ENCODE measurements around the gene PALLD. TPM values are rescaled to one million over a fixed set of nuclear protein-coding genes. Genes with fewer than 3 reads are reported as not detected.
A peak's percentile ranks its signal among the peaks of the same experiment; 100 is the strongest.

PALLD gene
- total RNA-seq, 3 donors from 2014 or later = 0.94 to 2.4 (median 1.2) TPM

DNA sequence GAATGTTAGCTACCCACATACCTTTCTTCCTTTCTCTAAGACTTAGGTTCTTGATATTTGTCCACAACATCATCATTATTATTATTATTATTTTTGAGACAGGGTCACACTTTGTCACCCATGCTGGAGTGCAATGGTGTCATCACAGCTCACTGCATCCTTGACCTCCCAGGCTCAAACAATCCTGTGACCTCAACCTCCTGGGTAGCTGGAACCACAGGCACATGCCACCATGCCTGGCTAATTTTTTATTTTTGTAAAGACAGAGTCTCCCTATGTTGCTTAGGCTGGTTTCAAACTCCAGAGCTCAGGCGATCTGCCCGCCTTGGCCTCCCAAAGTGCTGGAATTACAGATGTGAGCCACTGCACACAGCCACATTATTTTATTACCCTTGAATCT is 394.2 kb downstream of the PALLD start:
- ATAC-seq (no peak), DNase-seq (no peak)
- H3K9me3 Mint-ChIP-seq = no peaks in the 10 kb centered on the region
- no peaks in the 10 kb centered on the region for H3K4me1 Mint-ChIP-seq (ENCODE audit: low read depth)
- H3K4me3 Mint-ChIP-seq = no peak overlapping the region
- no peaks in the 10 kb centered on the region for H3K27me3 Mint-ChIP-seq (ENCODE audit: low read depth)
- H3K36me3 Mint-ChIP-seq (ENCODE audit: insufficient read depth) = peaks cover 9% of the 10 kb centered on the region

- no peaks in the 10 kb centered on the region for H3K9me3 Mint-ChIP-seq
- no peaks in the 10 kb centered on the region for H3K4me1 Mint-ChIP-seq (ENCODE audit: low read depth)
- peaks cover 9% of the 10 kb centered on the region for H3K36me3 Mint-ChIP-seq (ENCODE audit: insufficient read depth)
- no peak for ATAC-seq
- DNase-seq = no peak
- no peak overlapping the region for H3K4me3 Mint-ChIP-seq
- H3K27me3 Mint-ChIP-seq (ENCODE audit: low read depth) = no peaks in the 10 kb centered on the region
Measured at GRCh38 chr4:168891688-168892087, 394.8 kb downstream of the PALLD start.

DNA sequence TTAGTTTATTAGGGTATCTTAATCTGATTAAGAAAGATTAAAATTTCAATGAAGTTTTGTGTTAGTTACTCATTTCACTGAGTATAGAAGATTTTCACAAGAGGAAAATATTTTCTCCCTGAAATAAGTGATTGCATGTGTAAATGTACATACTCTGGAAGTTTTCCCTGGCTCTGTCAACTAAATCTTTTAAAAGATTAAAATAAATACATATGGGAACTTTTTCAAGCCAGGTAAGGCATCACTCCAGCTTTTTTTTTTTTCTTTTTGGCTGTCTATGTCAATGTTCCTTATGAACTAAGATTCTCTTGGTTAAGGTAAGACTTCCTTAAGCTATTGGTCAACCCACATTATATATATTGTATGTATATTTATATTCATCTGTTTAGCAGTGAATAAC is 395.6 kb downstream of the PALLD start:
- H3K27me3 Mint-ChIP-seq (ENCODE audit: low read depth) = no peaks in the 10 kb centered on the region

GRCh38 chr4:168893205-168893604 is 396.4 kb downstream of the PALLD start:
- no peak for DNase-seq
- Mint-ChIP-seq H3K9me3 (no peaks in the 10 kb centered on the region), H3K27me3 (ENCODE audit: low read depth) (no peaks in the 10 kb centered on the region), H3K4me3 (no peak overlapping the region), H3K4me1 (ENCODE audit: low read depth) (no peaks in the 10 kb centered on the region), H3K36me3 (ENCODE audit: insufficient read depth) (peaks cover 8% of the 10 kb centered on the region)
- ATAC-seq = no peak

More for the DNA sequence above, 395.6 kb downstream of the PALLD start:
- Mint-ChIP-seq H3K9me3 (no peaks in the 10 kb centered on the region), H3K4me3 (no peak overlapping the region), H3K36me3 (ENCODE audit: insufficient read depth) (peaks cover 8% of the 10 kb centered on the region), H3K4me1 (ENCODE audit: low read depth) (no peaks in the 10 kb centered on the region)
- no peak for DNase-seq
- ATAC-seq = no peak

DNA sequence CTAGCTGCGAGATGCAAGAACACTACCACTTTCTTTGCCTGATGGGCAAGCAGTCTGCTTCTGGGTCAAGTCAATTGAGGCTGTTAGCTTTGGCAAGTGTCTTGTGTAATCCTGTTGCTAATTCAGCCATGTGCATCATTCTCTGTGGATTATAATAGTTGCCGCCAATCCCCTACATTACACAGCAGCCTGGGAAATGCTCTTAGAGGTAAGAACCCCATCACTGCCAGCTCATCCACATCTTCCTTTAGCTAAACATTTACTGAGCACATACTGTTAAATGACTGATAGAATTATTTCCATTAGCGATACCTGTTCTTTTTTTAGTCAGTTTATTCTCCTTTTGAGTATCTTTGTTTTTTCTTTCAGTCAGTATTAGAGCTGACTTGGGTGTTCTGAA is 397.0 kb downstream of the PALLD start:
- no peaks in the 10 kb centered on the region for H3K27me3 Mint-ChIP-seq (ENCODE audit: low read depth)
- H3K4me1 Mint-ChIP-seq (ENCODE audit: low read depth) = no peaks in the 10 kb centered on the region
- ATAC-seq = no peak

GRCh38 chr4:168900080-168900479 is 403.2 kb downstream of the PALLD start:
- no peaks in the 10 kb centered on the region for H3K9me3 Mint-ChIP-seq
- ATAC-seq = no peak
- no peaks in the 10 kb centered on the region for H3K27me3 Mint-ChIP-seq (ENCODE audit: low read depth)
- H3K36me3 Mint-ChIP-seq (ENCODE audit: insufficient read depth) = no peaks in the 10 kb centered on the region
- no peaks in the 10 kb centered on the region for H3K4me1 Mint-ChIP-seq (ENCODE audit: low read depth)
- H3K4me3 Mint-ChIP-seq = no peak overlapping the region
- no peak for DNase-seq

More for the DNA sequence above, 397.0 kb downstream of the PALLD start:
- Mint-ChIP-seq H3K4me3 (no peak overlapping the region), H3K36me3 (ENCODE audit: insufficient read depth) (peaks cover 8% of the 10 kb centered on the region), H3K9me3 (no peaks in the 10 kb centered on the region)
- DNase-seq = no peak

DNA sequence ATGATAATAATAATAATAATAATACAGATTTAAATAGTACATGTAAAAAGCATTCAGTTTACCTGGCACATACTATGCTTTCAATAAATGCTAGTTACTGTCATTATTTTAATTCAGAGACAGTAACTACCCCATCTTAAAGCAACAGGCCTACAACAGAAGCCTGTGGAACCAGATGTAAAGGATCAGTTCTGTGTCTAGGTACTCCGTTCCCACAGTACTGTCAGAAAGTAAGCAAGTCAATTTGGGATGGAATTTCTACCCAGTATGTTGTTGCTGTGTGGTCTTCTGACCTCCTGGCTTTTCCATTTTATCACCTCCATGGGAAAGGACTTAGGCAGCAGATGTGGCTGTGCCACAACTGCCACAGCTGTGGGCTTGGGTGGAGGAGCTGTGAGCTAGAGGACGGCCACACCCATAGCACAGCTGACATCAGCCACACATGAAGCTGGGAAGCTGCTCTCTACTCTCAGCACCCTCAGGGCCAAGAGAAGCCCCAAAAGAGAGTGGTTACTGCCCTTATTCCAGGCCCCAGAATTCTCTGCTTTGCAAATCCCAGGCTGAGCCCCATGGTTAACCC is 410.4 kb downstream of the PALLD start:
- Mint-ChIP-seq H3K36me3 (ENCODE audit: insufficient read depth) (no peaks in the 10 kb centered on the region), H3K27me3 (ENCODE audit: low read depth) (no peaks in the 10 kb centered on the region), H3K9me3 (no peaks in the 10 kb centered on the region), H3K4me3 (no peak overlapping the region), H3K4me1 (ENCODE audit: low read depth) (no peaks in the 10 kb centered on the region)
- DNase-seq = no peak
- no peak for ATAC-seq

GRCh38 chr4:168908093-168908492 is 411.2 kb downstream of the PALLD start:
- H3K27me3 Mint-ChIP-seq (ENCODE audit: low read depth) = no peaks in the 10 kb centered on the region
- no peaks in the 10 kb centered on the region for H3K9me3 Mint-ChIP-seq
- H3K4me3 Mint-ChIP-seq = no peak overlapping the region
- no peaks in the 10 kb centered on the region for H3K4me1 Mint-ChIP-seq (ENCODE audit: low read depth)
- H3K36me3 Mint-ChIP-seq (ENCODE audit: insufficient read depth) = no peaks in the 10 kb centered on the region
- ATAC-seq = no peak
- DNase-seq = no peak

DNA sequence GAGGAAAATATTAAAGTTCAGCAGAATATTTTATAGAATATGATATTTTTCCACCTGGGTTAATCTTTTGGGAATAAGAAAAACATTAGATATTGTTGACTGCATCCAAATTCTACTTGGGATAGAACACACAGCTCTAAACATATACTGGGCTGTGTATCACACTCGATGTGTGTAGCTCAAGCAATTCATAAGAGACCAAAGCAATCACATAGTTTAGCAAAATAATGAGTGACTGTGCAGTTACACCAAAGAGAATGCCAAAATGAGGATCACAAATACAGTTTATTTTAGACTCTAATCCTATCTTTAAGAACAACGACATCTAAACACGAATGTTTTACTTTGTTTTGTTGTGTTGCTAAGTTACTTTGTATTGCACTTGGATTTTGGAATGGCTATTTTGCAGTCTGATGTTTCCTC is 412.0 kb downstream of the PALLD start:
- Mint-ChIP-seq H3K4me3 (no peak overlapping the region), H3K36me3 (ENCODE audit: insufficient read depth) (no peaks in the 10 kb centered on the region), H3K4me1 (ENCODE audit: low read depth) (no peaks in the 10 kb centered on the region), H3K27me3 (ENCODE audit: low read depth) (no peaks in the 10 kb centered on the region), H3K9me3 (no peaks in the 10 kb centered on the region)
- DNase-seq (no peak), ATAC-seq (no peak)

DNA sequence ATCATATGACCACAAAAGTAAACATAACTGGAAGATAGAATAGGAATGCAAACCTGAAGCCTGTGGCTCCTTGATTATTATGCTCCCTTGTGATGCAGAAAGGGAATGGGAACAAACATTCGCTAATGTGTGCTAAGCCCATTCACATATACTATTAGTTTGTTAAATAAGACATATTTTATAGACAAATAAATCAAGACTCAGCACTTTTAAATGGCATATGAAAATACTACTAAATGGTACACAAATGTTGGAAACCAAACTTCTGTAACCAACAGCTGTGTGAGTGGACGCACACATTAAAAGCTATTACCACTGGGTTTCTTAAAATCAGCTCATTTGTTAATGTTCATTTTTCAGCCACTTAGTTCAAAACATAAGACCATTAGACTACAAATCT is 417.2 kb downstream of the PALLD start:
- DNase-seq (no peak), ATAC-seq (no peak)
- Mint-ChIP-seq H3K4me3 (no peak overlapping the region), H3K9me3 (no peaks in the 10 kb centered on the region), H3K4me1 (ENCODE audit: low read depth) (no peaks in the 10 kb centered on the region), H3K27me3 (ENCODE audit: low read depth) (no peaks in the 10 kb centered on the region), H3K36me3 (ENCODE audit: insufficient read depth) (no peaks in the 10 kb centered on the region)

- Mint-ChIP-seq H3K4me1 (ENCODE audit: low read depth) (no peaks in the 10 kb centered on the region), H3K27me3 (ENCODE audit: low read depth) (no peaks in the 10 kb centered on the region), H3K36me3 (ENCODE audit: insufficient read depth) (no peaks in the 10 kb centered on the region), H3K9me3 (no peaks in the 10 kb centered on the region), H3K4me3 (no peak overlapping the region)
- ATAC-seq (no peak), DNase-seq (no peak)
Measured at GRCh38 chr4:168917138-168917779, 420.4 kb downstream of the PALLD start.

GRCh38 chr4:168919706-168920324 is 423.0 kb downstream of the PALLD start:
- DNase-seq (no peak), ATAC-seq (no peak)
- Mint-ChIP-seq H3K27me3 (ENCODE audit: low read depth) (no peaks in the 10 kb centered on the region), H3K9me3 (no peaks in the 10 kb centered on the region), H3K4me3 (no peak overlapping the region), H3K4me1 (ENCODE audit: low read depth) (no peaks in the 10 kb centered on the region), H3K36me3 (ENCODE audit: insufficient read depth) (no peaks in the 10 kb centered on the region)

DNA sequence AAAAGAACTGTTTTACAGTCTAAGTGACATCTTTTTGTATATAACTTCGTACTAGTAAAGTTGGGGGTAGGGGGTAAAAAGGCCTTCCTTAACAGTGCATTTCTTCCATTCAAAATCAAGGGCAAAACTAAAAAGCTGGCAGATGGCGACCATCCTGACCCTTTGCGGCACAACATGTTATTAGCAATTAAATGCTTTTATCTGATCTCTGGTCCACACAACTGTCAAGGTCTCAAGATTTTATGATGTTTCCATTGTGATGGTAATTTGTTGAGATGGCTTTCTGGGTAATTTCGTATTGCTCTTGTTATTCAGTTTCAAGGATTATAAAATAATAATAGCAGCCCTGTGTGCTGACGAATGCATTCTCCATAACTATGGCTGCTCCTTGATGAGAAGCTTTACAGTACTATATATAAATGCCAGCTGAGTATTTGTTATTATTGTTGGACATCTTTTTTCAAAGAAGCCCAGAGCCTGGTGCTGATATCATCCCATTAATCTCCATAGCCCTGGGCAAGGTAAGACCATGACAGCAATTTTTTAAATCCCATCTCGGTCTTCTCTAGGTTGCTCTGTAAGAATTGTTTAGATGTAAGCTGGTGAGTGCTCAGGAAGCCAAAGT is 423.7 kb downstream of the PALLD start:
- no peaks in the 10 kb centered on the region for H3K36me3 Mint-ChIP-seq (ENCODE audit: insufficient read depth)
- no peaks in the 10 kb centered on the region for H3K27me3 Mint-ChIP-seq (ENCODE audit: low read depth)
- DNase-seq = no peak
- H3K9me3 Mint-ChIP-seq = no peaks in the 10 kb centered on the region
- no peaks in the 10 kb centered on the region for H3K4me1 Mint-ChIP-seq (ENCODE audit: low read depth)
- ATAC-seq = no peak
- H3K4me3 Mint-ChIP-seq = no peak overlapping the region

GRCh38 chr4:168923526-168924194 is 426.8 kb downstream of the PALLD start:
- ATAC-seq (peak in 1 of 2 donors; percentile 43), DNase-seq (peak; percentile 40)
- no peaks in the 10 kb centered on the region for H3K36me3 Mint-ChIP-seq (ENCODE audit: insufficient read depth)
- no peaks in the 10 kb centered on the region for H3K27me3 Mint-ChIP-seq (ENCODE audit: low read depth)
- H3K9me3 Mint-ChIP-seq = no peaks in the 10 kb centered on the region
- H3K4me3 Mint-ChIP-seq = no peak overlapping the region
- H3K4me1 Mint-ChIP-seq (ENCODE audit: low read depth) = no peaks in the 10 kb centered on the region
